ENCODE results near the gene PHF12. TPM values are rescaled to one million over a fixed set of nuclear protein-coding genes. Genes with fewer than 3 reads are reported as not detected.

The PHF12 gene
- total RNA-seq, 1 experiment from 2014 or later = 35.7 TPM

- no peak for ATAC-seq
- no peaks in the 10 kb centered on the region for H3K9me3 ChIP-seq (ENCODE audit: control insufficient read depth in 1 of 2, insufficient read depth in 1 of 2, low read depth in 1 of 2, low read length in 2 of 2)
- RAD21 ChIA-PET (ENCODE audit: low non-redundant PET in 1 of 2, low total read pairs in 2 of 2, uncharacterized antibody in 2 of 2, unreplicated experiment in 2 of 2) = no interaction called here
Measured at GRCh38 chr17:28917029-28917428, 34.3 kb downstream of the PHF12 start.

More at GRCh38 chr17:28917029-28917428, 34.3 kb downstream of the PHF12 start:
- Histone ChIP-seq H4K20me1 (ENCODE audit: insufficient read depth) (no peaks in the 10 kb centered on the region), H3K27ac (ENCODE audit: low read depth, low read length) (no peak overlapping the region), H3K79me2 (ENCODE audit: insufficient read depth, low read length) (no peaks in the 10 kb centered on the region), H3K27me3 (ENCODE audit: insufficient read depth, low read length) (no peaks in the 10 kb centered on the region), H3K36me3 (ENCODE audit: control insufficient read depth in 1 of 2, insufficient read depth in 2 of 2, low read length in 2 of 2) (peaks cover 71 to 72% of the 10 kb centered on the region in 2 experiments), H3K4me3 (replicated peaks in 1 of 2; ENCODE audit: low read depth in 1 of 2, low read length in 2 of 2) (no peak overlapping the region), H3K4me2 (ENCODE audit: low read length) (no peak overlapping the region), H3K4me1 (ENCODE audit: control insufficient read depth in 1 of 2, insufficient read depth in 2 of 2, low read length in 2 of 2) (no peaks in the 10 kb centered on the region), H3K9ac (ENCODE audit: low read length) (no peak overlapping the region), H2AFZ (ENCODE audit: low read depth, low read length, poor library complexity, severe bottlenecking) (no peak overlapping the region), H3K9me2 (ENCODE audit: insufficient read depth) (no peaks in the 10 kb centered on the region)
- no peak for TF ChIP-seq SP1 (IDR thresholded peaks at IDR 0.05; ENCODE audit: low read depth)
- no peak for TF ChIP-seq ZBTB33 (IDR thresholded peaks at IDR 0.05; ENCODE audit: extremely low read depth, insufficient replicate concordance, low read length)
- TF ChIP-seq ZNF274 (IDR thresholded peaks at IDR 0.05; ENCODE audit: low read depth, low read length) = no peak
- TF ChIP-seq EZH2 (IDR thresholded peaks at IDR 0.05) = no peak
- no peak for TF ChIP-seq POLR2A (IDR thresholded peaks at IDR 0.05; ENCODE audit: borderline replicate concordance, extremely low read depth, insufficient read depth, insufficient read length)
- TF ChIP-seq YY1 (IDR thresholded peaks at IDR 0.05; ENCODE audit: extremely low read depth, insufficient replicate concordance, low read depth, low read length) = no peak
- TF ChIP-seq SRF (IDR thresholded peaks at IDR 0.05; ENCODE audit: low read depth) = no peak
- TF ChIP-seq CEBPB (IDR thresholded peaks at IDR 0.05; ENCODE audit: low read depth) = no peak
- TF ChIP-seq EZH2phosphoT487 (IDR thresholded peaks at IDR 0.05; ENCODE audit: borderline replicate concordance) = no peak
- intact Hi-C loops (cut with micrococcal nuclease) = no loop called here
- no peak for DNase-seq (ENCODE audit: low read depth, low spot score)
- BruUV-seq (replicated peaks) = no TSS peak
- POLR2A ChIA-PET = no interaction called here
- CTCF ChIA-PET = interaction anchor here (1.0 to 1.8 kb wide), 4 partner anchors 10 to 190 kb away, joined by 3 to 16 read pairs (median 4); no protein-coding TSS in a partner anchor
